ENCODE measurements around the gene PPP2CA. TPM values are rescaled to one million over a fixed set of nuclear protein-coding genes. Genes with fewer than 3 reads are reported as not detected.

PPP2CA gene
- total and polyA plus RNA-seq, 10 of the 15 experiments (the other 5 are each of a cell fraction or from before 2014, with no cell fraction given), result 18.6 to 385 (median 134) TPM

GRCh38 chr5:134236820-134237219 lies 10.9 kb upstream of the PPP2CA start (continued):
- TF ChIP-seq SPI1 (IDR thresholded peaks at IDR 0.05; ENCODE audit: borderline replicate concordance, insufficient read depth, low read depth, low read length) (no peak), ZNF592 (IDR thresholded peaks at IDR 0.05) (no peak), CREM (IDR thresholded peaks at IDR 0.05; ENCODE audit: low read depth) (no peak), ZNF207 (IDR thresholded peaks at IDR 0.05; ENCODE audit: borderline replicate concordance) (no peak), MTA2 (IDR thresholded peaks at IDR 0.05; ENCODE audit: low read depth) (no peak), ZNF687 (IDR thresholded peaks at IDR 0.05) (no peak), HDAC2 (IDR thresholded peaks at IDR 0.05) (no peak), KAT2A (conservative IDR thresholded peaks at IDR 0.05; ENCODE audit: control insufficient read depth, low read depth, low read length) (no peak), PBX3 (IDR thresholded peaks at IDR 0.05; ENCODE audit: insufficient replicate concordance, low read depth, low read length) (no peak)

Data from GM12878 (cell line).